ENCODE measurements around the gene RAD51AP1. TPM values are rescaled to one million over a fixed set of nuclear protein-coding genes. Genes with fewer than 3 reads are reported as not detected.

The RAD51AP1 gene
- polyA plus RNA-seq, 6 donors from 2014 or later = 7.9 to 33.7 (median 11.3) TPM

Other genes with a start within 250 kb of the RAD51AP1 start
- gene TIGAR, start 217.7 kb upstream of the RAD51AP1 start, polyA plus RNA-seq (ENCODE audit: low read depth in 6 of 6) = 1 to 10 TPM; 3.3 to 9.4 (median 5.6) TPM
- gene FGF23, start 159.2 kb upstream of the RAD51AP1 start, polyA plus RNA-seq (ENCODE audit: low read depth in 6 of 6) = not detected
- not detected for gene FGF6, start 93.1 kb upstream of the RAD51AP1 start, polyA plus RNA-seq (ENCODE audit: low read depth in 6 of 6)
- 10 to 100 TPM; 32.1 to 49.4 (median 43.1) TPM for gene DYRK4, start 23.3 kb downstream of the RAD51AP1 start, polyA plus RNA-seq (ENCODE audit: low read depth in 6 of 6)
- gene AKAP3, start 110.2 kb downstream of the RAD51AP1 start, polyA plus RNA-seq (ENCODE audit: low read depth in 6 of 6) = 1 to 10 TPM in 5 of 6 donors, not detected in 1; 2.0 to 5.4 (median 3.0) TPM
- gene NDUFA9, start 110.2 kb downstream of the RAD51AP1 start, polyA plus RNA-seq (ENCODE audit: low read depth in 6 of 6) = 100 to 1,000 TPM; 137 to 196 (median 162) TPM
- 1 to 10 TPM in 5 of 6 donors, not detected in 1; 1.1 to 1.7 (median 1.2) TPM for gene GALNT8, start 181.5 kb downstream of the RAD51AP1 start, polyA plus RNA-seq (ENCODE audit: low read depth in 6 of 6)